Ovary (tissue), 3 donors: ENCODE measurements around the gene ZCCHC17.
"Not testable (repeated sequence)": the region's sequence is repeated elsewhere in the genome, so short reads cannot be mapped to it uniquely, and the experiment has no call there.

Experiments used
- CTCF ChIP-seq, 3 donors: fragments of 450-650 bp in 2 of 3; fragments of 200-600 bp in 1 of 3; IDR thresholded peaks; one replicate each; pipeline versions ENCODE4 v1.5.1 to v1.8.0; 2016 to 2022; ENCODE audit warnings: antibody characterized with exemption in 3 of 3, mild to moderate bottlenecking in 1 of 3
- POLR2A ChIP-seq: fragments of 450-650 bp; IDR thresholded peaks from one replicate; pipeline ENCODE4 v1.6.1; 2017; ENCODE audit warnings: antibody characterized with exemption, mild to moderate bottlenecking, moderate library complexity
- donor health status: DM: no; HTN: no; CAD: no.

GRCh38 chr1:31262393-31262792 is 34.4 kb upstream of the ZCCHC17 start:
- not testable (repeated sequence) for TF ChIP-seq POLR2A; CTCF (IDR thresholded peaks at IDR 0.05)
